Osteoblast (primary cell): Measurements from ENCODE around the gene H1-8. TPM values are rescaled to one million over a fixed set of nuclear protein-coding genes. Genes with fewer than 3 reads are reported as not detected.

Source experiments
- DNase-seq: peaks from one replicate; pipeline ENCODE4 v3.0.0; 2011; ENCODE audit warnings: low spot score, mixed read lengths; ENCODE audit not compliant: insufficient read length; ENCODE audit errors: missing footprints
- H2AFZ ChIP-seq: 2 replicates; pipeline ENCODE4 v1.6.0; 2011; ENCODE audit warnings: mild to moderate bottlenecking, low read length
- H3K27ac ChIP-seq: 2 replicates; pipeline ENCODE4 v1.5.1; 2011; ENCODE audit warnings: mild to moderate bottlenecking, low read depth, low read length, moderate library complexity
- H3K27me3 ChIP-seq: 2 replicates; pipeline ENCODE4 v1.6.0; 2012; ENCODE audit warnings: mild to moderate bottlenecking, control low read depth, inconsistent platforms, low read length, moderate library complexity; ENCODE audit not compliant: insufficient read depth
- H3K36me3 ChIP-seq: 2 replicates; pipeline ENCODE4 v1.5.1; 2011; ENCODE audit warnings: mild to moderate bottlenecking, low read length, control low read depth, moderate library complexity; ENCODE audit not compliant: insufficient read depth
- H3K4me1 ChIP-seq: 2 replicates; pipeline ENCODE4 v1.5.1; 2011; ENCODE audit warnings: mild to moderate bottlenecking, low read length, control low read depth, moderate library complexity; ENCODE audit not compliant: insufficient read depth
- H3K4me2 ChIP-seq: 2 replicates; pipeline ENCODE4 v1.6.0; 2011; ENCODE audit warnings: mild to moderate bottlenecking, low read length; ENCODE audit not compliant: insufficient read depth
- H3K4me3 ChIP-seq: fragments of 200-600 bp; sonication (generic); 3 replicates; pipeline ENCODE4 v1.5.1; 2012; ENCODE audit warnings: mild to moderate bottlenecking, low read length, inconsistent platforms; ENCODE audit not compliant: insufficient read depth
- H3K79me2 ChIP-seq: 2 replicates; pipeline ENCODE4 v1.6.0; 2012; ENCODE audit warnings: mild to moderate bottlenecking, low read length, control low read depth, inconsistent platforms; ENCODE audit not compliant: insufficient read depth
- H3K9me3 ChIP-seq: 2 replicates; pipeline ENCODE4 v1.5.1; 2011; ENCODE audit warnings: low read depth, low read length, control low read depth
- H4K20me1 ChIP-seq: 2 replicates; pipeline ENCODE4 v1.6.0; 2012; ENCODE audit warnings: mild to moderate bottlenecking, low read length, control low read depth; ENCODE audit not compliant: insufficient read depth
- total RNA-seq: library from RNA; depleted of rRNA; stranded (reverse); fragments of >200 nt; gene quantifications from 2 replicates; pipeline ENCODE4 v1.2.3, GENCODE V29; 2012
- TF ChIP-seq, protein P1 (sequence below): IDR thresholded peaks from 2 replicates; pipeline ENCODE4 v1.5.1; 2011; ENCODE audit warnings: mild to moderate bottlenecking, low read depth, low read length, moderate library complexity; ENCODE audit errors: extremely low read depth

H1-8 gene
- total RNA-seq, 1 donor, result not detected

DNA sequence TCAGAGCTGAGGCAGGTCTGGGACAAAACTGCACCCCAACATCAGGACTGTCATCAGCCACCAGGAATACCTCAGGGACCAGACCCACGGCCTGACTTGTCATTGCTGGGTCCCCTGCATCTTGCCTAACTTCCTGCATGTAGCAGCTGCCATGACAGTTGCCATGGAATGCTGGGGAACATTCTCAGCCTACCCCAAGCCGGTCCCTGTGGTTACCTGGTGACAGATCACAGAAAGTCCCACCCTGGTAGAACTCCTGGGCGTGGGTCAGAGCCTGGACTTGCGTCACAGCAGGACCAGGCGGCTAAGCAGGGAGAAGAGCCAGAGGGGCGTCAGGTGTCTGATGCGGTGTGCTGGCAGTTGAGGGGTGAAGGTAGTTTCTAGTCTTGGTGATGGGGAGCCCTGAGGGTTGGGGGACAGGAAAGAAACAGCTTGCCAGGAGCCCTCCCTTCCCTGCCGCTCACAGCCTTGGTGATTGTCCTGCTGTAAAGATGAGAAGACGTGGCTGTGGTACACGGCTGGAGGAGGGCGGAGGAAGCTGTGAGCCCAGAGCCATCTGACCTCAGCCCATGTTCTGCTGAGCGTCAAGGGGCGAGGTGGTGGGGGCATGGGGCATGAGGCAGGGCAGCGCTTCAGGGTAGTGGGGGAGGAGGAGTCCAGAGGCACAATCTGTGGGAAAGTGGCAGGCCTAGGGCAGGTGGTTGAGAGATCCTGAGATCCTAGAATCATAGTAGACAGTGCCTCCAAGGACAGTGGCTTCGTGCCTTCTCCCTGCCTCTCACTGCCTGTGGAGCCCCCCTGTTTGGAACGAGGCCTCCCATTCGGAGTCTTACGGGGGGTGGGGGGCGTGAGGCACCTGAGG is 5.4 kb downstream of the H1-8 start:
- H3K9me3 ChIP-seq, result no peaks in the 10 kb centered on the region
- no peaks in the 10 kb centered on the region for H4K20me1 ChIP-seq
- H3K27me3 ChIP-seq, result no peaks in the 10 kb centered on the region
- TF ChIP-seq, protein P1, sequence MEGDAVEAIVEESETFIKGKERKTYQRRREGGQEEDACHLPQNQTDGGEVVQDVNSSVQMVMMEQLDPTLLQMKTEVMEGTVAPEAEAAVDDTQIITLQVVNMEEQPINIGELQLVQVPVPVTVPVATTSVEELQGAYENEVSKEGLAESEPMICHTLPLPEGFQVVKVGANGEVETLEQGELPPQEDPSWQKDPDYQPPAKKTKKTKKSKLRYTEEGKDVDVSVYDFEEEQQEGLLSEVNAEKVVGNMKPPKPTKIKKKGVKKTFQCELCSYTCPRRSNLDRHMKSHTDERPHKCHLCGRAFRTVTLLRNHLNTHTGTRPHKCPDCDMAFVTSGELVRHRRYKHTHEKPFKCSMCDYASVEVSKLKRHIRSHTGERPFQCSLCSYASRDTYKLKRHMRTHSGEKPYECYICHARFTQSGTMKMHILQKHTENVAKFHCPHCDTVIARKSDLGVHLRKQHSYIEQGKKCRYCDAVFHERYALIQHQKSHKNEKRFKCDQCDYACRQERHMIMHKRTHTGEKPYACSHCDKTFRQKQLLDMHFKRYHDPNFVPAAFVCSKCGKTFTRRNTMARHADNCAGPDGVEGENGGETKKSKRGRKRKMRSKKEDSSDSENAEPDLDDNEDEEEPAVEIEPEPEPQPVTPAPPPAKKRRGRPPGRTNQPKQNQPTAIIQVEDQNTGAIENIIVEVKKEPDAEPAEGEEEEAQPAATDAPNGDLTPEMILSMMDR, result no peak
- H3K4me2 ChIP-seq, result no peak overlapping the region
- H3K79me2 ChIP-seq, result no peaks in the 10 kb centered on the region
- no peak overlapping the region for H3K27ac ChIP-seq
- H2AFZ ChIP-seq, result no peak overlapping the region
- DNase-seq, result no peak
- H3K36me3 ChIP-seq, result no peaks in the 10 kb centered on the region
- no peaks in the 10 kb centered on the region for H3K4me1 ChIP-seq
- no peak overlapping the region for H3K4me3 ChIP-seq

DNA sequence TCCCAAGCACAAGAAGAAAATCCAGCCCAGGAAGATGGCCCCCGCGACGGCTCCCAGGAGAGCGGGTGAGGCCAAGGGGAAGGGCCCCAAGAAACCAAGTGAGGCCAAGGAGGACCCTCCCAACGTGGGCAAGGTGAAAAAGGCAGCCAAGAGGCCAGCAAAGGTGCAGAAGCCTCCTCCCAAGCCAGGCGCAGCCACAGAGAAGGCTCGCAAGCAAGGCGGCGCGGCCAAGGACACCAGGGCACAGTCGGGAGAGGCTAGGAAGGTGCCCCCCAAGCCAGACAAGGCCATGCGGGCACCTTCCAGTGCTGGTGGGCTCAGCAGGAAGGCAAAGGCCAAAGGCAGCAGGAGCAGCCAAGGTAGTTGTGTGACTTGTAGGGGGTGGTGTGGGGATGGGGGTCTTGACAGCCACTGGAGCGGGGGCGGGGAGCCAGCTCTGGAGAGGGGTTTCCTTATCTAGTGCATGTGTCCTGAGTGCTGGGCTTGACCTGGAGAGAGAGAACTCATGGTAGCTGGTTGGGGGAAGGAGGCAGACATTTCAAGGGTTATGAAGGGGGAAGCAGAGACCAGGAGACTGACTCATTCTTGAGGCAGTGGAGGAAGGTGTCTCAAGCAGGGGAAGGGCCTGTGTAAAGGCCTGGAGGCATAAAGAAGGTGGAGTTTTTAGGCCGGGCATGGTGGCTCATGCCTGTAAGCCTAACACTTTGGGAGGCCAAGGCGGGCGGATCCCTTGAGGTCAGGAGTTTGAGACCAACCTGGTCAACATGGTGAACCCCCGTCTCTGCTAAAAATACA is 6.2 kb downstream of the H1-8 start:
- H3K79me2 ChIP-seq, result no peaks in the 10 kb centered on the region
- H3K27ac ChIP-seq, result no peak overlapping the region
- no peaks in the 10 kb centered on the region for H3K36me3 ChIP-seq
- DNase-seq, result no peak
- no peak overlapping the region for H3K4me2 ChIP-seq
- TF ChIP-seq, protein P1, result no peak
- no peak overlapping the region for H2AFZ ChIP-seq
- no peaks in the 10 kb centered on the region for H3K27me3 ChIP-seq
- no peaks in the 10 kb centered on the region for H3K9me3 ChIP-seq
- H4K20me1 ChIP-seq, result no peaks in the 10 kb centered on the region
- no peak overlapping the region for H3K4me3 ChIP-seq
- H3K4me1 ChIP-seq, result no peaks in the 10 kb centered on the region

DNA sequence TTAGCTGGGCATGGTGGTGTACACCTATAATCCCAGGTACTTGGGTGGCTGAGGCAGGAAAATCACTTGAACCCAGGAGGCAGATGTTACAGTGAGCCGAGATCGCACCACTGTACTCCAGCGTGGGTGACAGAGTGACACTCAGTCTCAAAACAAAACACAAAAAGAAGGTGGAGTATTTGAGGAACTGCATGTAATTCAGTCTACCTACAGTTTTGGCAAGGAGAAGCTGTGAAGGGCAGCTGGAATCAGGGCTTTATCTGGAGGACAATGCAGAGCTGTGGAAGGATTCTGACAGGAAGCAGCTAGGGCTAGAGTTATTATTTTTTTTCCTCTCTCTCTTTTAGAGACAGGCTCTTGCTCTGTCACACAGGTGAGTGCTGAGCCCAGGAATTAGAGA is 6.8 kb downstream of the H1-8 start:
- no peaks in the 10 kb centered on the region for H3K9me3 ChIP-seq
- H3K36me3 ChIP-seq, result no peaks in the 10 kb centered on the region
- no peak overlapping the region for H2AFZ ChIP-seq
- H3K4me1 ChIP-seq, result no peaks in the 10 kb centered on the region
- TF ChIP-seq, protein P1, result no peak
- H3K27ac ChIP-seq, result no peak overlapping the region
- no peak for DNase-seq
- no peaks in the 10 kb centered on the region for H3K27me3 ChIP-seq
- no peaks in the 10 kb centered on the region for H4K20me1 ChIP-seq
- no peak overlapping the region for H3K4me3 ChIP-seq
- H3K4me2 ChIP-seq, result no peak overlapping the region
- H3K79me2 ChIP-seq, result no peaks in the 10 kb centered on the region
